Neuron (in vitro differentiated cells): ENCODE results near the gene DMBX1.

Source experiments
- H2AFZ ChIP-seq: one replicate; pipeline ENCODE4 v1.6.1; 2013; ENCODE audit warnings: low read depth, mild to moderate bottlenecking, inconsistent platforms, low read length, moderate library complexity
- H3K27me3 ChIP-seq: one replicate; pipeline ENCODE4 v1.6.1; 2013; ENCODE audit warnings: low read length; ENCODE audit not compliant: insufficient read depth
- H3K36me3 ChIP-seq: one replicate; pipeline ENCODE4 v1.6.1; 2013; ENCODE audit warnings: low read length; ENCODE audit not compliant: insufficient read depth
- H3K4me1 ChIP-seq: one replicate; pipeline ENCODE4 v1.6.1; 2013; ENCODE audit warnings: low read length; ENCODE audit not compliant: insufficient read depth
- H3K4me3 ChIP-seq: 2 replicates; pipeline ENCODE4 v1.5.1; 2013; ENCODE audit warnings: mild to moderate bottlenecking, low read length, moderate library complexity
- H3K9me3 ChIP-seq: one replicate; pipeline ENCODE4 v1.6.1; 2013; ENCODE audit warnings: low read length

DMBX1 gene

DNA sequence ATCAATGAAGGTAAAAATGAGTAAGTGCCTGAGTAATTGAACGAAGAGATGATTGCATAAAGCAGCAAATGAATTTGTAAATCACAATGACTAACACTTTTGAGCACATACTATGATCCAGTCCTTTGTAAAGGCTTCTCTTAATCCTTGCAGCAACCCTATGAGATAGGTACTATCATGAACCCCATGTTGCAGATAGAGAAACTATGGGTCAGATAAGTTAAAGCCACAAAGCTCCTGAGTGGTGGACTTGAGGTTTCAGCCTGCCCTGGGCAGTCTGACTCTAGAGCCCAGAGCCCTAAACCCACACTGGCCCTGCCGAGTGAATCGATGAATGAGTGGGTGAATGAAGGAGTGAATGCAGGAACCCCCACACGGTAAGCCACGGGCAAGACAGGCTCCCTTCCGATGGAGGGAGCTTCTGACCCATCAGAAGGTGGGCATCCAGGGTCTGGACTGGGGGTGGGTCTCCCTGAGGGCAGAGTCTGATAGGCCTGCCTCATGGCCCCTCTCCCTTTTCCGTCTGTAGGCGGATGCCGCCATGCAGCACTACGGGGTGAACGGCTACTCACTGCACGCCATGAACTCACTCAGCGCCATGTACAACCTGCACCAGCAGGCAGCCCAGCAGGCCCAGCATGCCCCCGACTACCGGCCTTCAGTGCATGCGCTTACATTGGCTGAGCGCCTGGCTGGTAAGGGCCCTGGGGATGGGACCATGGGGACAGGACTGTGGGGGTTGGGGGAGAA is 17.0 kb downstream of the DMBX1 start:
- Histone ChIP-seq H3K4me1 (peaks cover 16% of the 10 kb centered on the region), H3K27me3 (peaks cover 30% of the 10 kb centered on the region), H3K4me3 (no peak overlapping the region)

GRCh38 chr1:46508757-46509156 is 19.1 kb downstream of the DMBX1 start:
- Histone ChIP-seq H3K27me3 (peaks cover 31% of the 10 kb centered on the region), H2AFZ (no peak overlapping the region), H3K36me3 (no peaks in the 10 kb centered on the region), H3K9me3 (no peaks in the 10 kb centered on the region), H3K4me1 (peaks cover 16% of the 10 kb centered on the region), H3K4me3 (no peak overlapping the region)

More for the DNA sequence above, 17.0 kb downstream of the DMBX1 start:
- no peaks in the 10 kb centered on the region for H3K9me3 ChIP-seq
- no peaks in the 10 kb centered on the region for H3K36me3 ChIP-seq
- H2AFZ ChIP-seq: no peak overlapping the region

GRCh38 chr1:46510341-46510997 is 20.8 kb downstream of the DMBX1 start:
- peaks cover 43% of the 10 kb centered on the region for H3K27me3 ChIP-seq
- no peaks in the 10 kb centered on the region for H3K9me3 ChIP-seq

GRCh38 chr1:46510998-46511365 is 21.3 kb downstream of the DMBX1 start:
- no peak overlapping the region for H2AFZ ChIP-seq
- no peaks in the 10 kb centered on the region for H3K36me3 ChIP-seq
- H3K4me3 ChIP-seq: no peak overlapping the region
- H3K27me3 ChIP-seq: peaks cover 49% of the 10 kb centered on the region
- no peaks in the 10 kb centered on the region for H3K9me3 ChIP-seq
- peaks cover 16% of the 10 kb centered on the region for H3K4me1 ChIP-seq

More at GRCh38 chr1:46510341-46510997, 20.8 kb downstream of the DMBX1 start:
- Histone ChIP-seq H3K4me1 (peaks cover 16% of the 10 kb centered on the region), H2AFZ (no peak overlapping the region), H3K36me3 (no peaks in the 10 kb centered on the region), H3K4me3 (no peak overlapping the region)

- Histone ChIP-seq H2AFZ (no peak overlapping the region), H3K9me3 (no peaks in the 10 kb centered on the region), H3K36me3 (no peaks in the 10 kb centered on the region), H3K4me3 (no peak overlapping the region), H3K27me3 (peaks cover 61% of the 10 kb centered on the region), H3K4me1 (peaks cover 9% of the 10 kb centered on the region)
These were observed 22.6 kb downstream of the DMBX1 start for GRCh38 chr1:46512135-46512791.

DNA sequence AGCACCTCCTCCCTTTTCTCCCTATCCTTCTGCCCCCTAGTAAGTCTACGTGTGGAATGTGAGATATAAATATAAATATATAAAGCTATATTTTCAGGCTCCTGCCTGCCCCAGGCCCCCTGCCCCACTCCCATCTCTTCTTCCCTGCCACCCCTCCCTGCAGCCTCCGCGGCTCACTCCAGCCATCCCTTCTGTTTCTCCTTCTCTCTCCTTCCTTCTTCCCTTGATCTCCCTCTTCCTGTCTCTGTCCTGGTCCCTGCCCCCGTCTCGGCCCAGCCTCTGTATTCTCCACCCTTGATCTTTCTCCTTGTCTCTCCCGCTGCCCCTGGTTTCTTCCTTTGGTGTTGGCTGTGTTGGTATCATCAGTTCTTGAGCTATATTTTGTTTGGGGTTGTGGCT is 23.2 kb downstream of the DMBX1 start:
- Histone ChIP-seq H2AFZ (no peak overlapping the region), H3K27me3 (peaks cover 65% of the 10 kb centered on the region), H3K36me3 (no peaks in the 10 kb centered on the region), H3K4me1 (peaks cover 4% of the 10 kb centered on the region), H3K4me3 (no peak overlapping the region), H3K9me3 (no peaks in the 10 kb centered on the region)

DNA sequence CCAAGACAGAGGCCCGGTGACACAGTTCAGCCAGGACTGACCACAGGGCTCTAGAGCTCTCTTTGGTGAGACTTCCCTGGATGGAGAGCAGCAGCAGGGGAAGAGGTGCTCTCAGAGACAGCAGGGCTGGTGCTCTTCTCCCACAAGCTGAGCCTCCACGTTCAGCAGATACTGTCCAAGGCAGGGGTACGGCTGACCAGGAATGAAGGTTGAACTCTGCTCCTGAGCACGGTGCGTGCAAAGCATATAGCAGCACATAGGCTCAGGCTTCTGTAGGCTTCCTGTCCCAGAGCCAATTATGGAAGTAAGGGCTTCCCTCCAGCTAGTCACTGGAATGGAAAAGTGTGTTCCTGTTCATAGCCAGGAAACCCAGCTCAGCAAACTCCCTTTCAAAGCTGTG is 23.9 kb downstream of the DMBX1 start:
- Histone ChIP-seq H3K9me3 (no peaks in the 10 kb centered on the region), H2AFZ (no peak overlapping the region), H3K27me3 (peaks cover 72% of the 10 kb centered on the region), H3K4me3 (no peak overlapping the region), H3K36me3 (no peaks in the 10 kb centered on the region), H3K4me1 (no peaks in the 10 kb centered on the region)

DNA sequence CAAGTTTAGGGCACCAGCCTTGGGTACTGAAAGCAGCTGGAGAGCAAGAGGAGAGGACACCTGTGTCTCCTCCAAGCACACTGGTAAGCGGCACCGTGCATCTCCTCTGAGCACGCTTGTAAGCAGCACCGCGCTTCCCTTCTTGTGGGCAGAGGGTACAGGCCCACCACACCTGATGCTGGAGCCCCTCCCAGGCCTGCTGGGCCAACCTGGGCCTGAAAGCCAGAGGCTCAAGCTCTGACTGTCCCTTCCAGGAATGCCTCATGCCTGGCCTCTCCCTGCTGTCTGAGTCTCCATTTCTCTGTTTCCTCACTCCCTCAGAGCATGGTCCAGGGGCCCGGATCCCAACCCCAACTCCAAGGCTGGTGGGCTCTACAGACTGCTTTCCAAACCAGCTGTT is 25.9 kb downstream of the DMBX1 start:
- Histone ChIP-seq H3K9me3 (no peaks in the 10 kb centered on the region), H3K4me3 (no peak overlapping the region), H2AFZ (no peak overlapping the region), H3K27me3 (peaks cover 68% of the 10 kb centered on the region), H3K36me3 (no peaks in the 10 kb centered on the region), H3K4me1 (peaks cover 8% of the 10 kb centered on the region)

DNA sequence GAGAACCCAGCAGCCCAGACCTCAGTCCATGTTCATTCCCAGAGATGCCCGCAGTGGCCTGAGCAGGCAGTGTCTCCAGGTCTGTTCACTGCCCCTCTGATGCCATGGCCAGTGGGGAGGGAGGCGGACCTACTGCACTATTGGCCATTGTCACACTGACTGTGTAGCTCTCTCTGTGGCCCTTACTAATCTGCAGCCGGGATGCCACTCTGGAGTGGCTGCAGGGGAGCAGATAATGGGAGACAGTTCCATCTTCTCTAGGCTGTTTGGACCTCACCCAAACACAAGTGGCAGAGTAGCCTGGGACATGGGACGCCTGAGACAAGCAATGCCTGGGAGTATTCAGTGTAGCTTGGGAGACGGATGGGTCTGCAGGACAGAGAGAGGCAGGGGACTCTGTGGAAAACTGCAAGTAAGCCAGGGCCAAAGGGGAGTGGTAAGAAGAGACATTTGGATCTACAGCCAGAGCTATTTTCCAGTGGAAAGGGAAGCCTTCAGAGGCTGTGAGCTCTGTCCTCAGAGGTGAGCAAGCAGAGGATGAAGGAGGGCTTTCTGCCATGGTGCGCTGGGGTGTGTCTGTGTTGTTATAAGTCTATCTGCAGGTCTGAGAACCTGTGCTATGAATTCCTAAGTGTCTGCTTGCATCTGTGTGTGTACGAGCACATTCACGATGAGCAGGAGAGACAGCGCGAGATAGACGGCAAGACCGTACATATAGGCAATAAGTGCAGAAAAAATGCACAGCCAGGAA is 26.7 kb downstream of the DMBX1 start:
- H2AFZ ChIP-seq: no peak overlapping the region
- no peak overlapping the region for H3K4me3 ChIP-seq
- peaks cover 67% of the 10 kb centered on the region for H3K27me3 ChIP-seq
- H3K9me3 ChIP-seq: no peaks in the 10 kb centered on the region
- H3K4me1 ChIP-seq: peaks cover 10% of the 10 kb centered on the region
- no peaks in the 10 kb centered on the region for H3K36me3 ChIP-seq

GRCh38 chr1:46517010-46517600 is 27.5 kb downstream of the DMBX1 start:
- Histone ChIP-seq H3K4me1 (peaks cover 10% of the 10 kb centered on the region), H3K27me3 (peaks cover 73% of the 10 kb centered on the region)

DNA sequence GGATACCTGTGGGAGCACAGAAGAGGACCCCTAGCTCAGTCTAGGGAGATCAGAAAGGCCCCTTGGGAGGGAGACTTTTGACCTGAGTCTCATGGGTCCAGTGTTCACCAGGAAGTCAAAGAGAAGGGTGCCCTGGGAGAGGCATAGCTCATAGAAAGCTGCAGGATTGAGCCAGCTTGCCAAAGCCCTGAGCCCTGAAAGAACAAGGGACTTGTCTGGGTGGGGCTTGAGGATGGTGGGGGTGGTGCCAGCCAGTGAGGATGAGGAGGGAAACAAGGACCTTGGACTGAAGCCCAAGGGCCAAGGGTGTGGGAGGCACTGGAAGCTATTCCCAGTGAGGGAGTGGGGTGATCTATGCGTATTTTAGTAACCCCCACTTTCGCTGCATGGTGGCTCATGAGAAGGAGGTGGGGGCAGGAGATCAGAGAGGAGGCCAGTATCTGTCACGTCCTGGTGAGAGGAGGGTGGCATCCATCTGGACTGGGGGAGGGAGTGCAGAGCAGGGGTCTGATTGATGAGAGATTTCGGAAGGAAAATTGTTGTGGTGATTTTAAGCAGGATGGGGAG is 28.4 kb downstream of the DMBX1 start:
- Histone ChIP-seq H3K4me3 (no peak overlapping the region), H2AFZ (no peak overlapping the region), H3K27me3 (peaks cover 76% of the 10 kb centered on the region), H3K36me3 (no peaks in the 10 kb centered on the region), H3K4me1 (peaks cover 10% of the 10 kb centered on the region), H3K9me3 (no peaks in the 10 kb centered on the region)

More at GRCh38 chr1:46517010-46517600, 27.5 kb downstream of the DMBX1 start:
- Histone ChIP-seq H3K9me3 (no peaks in the 10 kb centered on the region), H3K36me3 (no peaks in the 10 kb centered on the region), H3K4me3 (no peak overlapping the region), H2AFZ (no peak overlapping the region)

- peaks cover 10% of the 10 kb centered on the region for H3K4me1 ChIP-seq
- peaks cover 77% of the 10 kb centered on the region for H3K27me3 ChIP-seq
- no peaks in the 10 kb centered on the region for H3K9me3 ChIP-seq
- no peak overlapping the region for H2AFZ ChIP-seq
- H3K36me3 ChIP-seq: no peaks in the 10 kb centered on the region
- H3K4me3 ChIP-seq: no peak overlapping the region
These were observed 29.6 kb downstream of the DMBX1 start for GRCh38 chr1:46519209-46519608.
